T-helper 17 cell (primary cell): ENCODE results near the gene PCDH19. TPM values are rescaled to one million over a fixed set of nuclear protein-coding genes. Genes with fewer than 3 reads are reported as not detected.
A peak's percentile ranks its signal among the peaks of the same experiment; 100 is the strongest.
"Not testable (repeated sequence)": the region's sequence is repeated elsewhere in the genome, so short reads cannot be mapped to it uniquely, and the experiment has no call there.

Experiments
- ATAC-seq: fragments of 150-1000 bp; cut with Tn5 transposase; 2 replicates; pipeline ENCODE4 v1.10.0; 2021; ENCODE audit warnings: mild to moderate bottlenecking, moderate library complexity
- DNase-seq, 3 donors: peaks; one replicate each; pipeline versions ENCODE4 v3.0.0 to v3.0.0-alpha.2; 2020 to 2021
- H3K9me3 ChIP-seq: one replicate; pipeline ENCODE4 v1.7.0; 2013; ENCODE audit warnings: low read length, mild to moderate bottlenecking; ENCODE audit not compliant: control insufficient read depth, poor library complexity, severe bottlenecking
- H3K27ac Mint-ChIP-seq: one replicate; pipeline ENCODE4 v1.8.0; 2022; ENCODE audit warnings: mild to moderate bottlenecking, moderate library complexity, mixed read lengths
- H3K27me3 Mint-ChIP-seq: one replicate; pipeline ENCODE4 v1.8.0; 2022; ENCODE audit warnings: mixed read lengths
- H3K36me3 Mint-ChIP-seq: one replicate; pipeline ENCODE4 v1.8.0; 2022; ENCODE audit warnings: low read depth, mixed read lengths
- H3K4me1 Mint-ChIP-seq: one replicate; pipeline ENCODE4 v1.8.0; 2022; ENCODE audit warnings: mild to moderate bottlenecking, mixed read lengths
- H3K4me3 Mint-ChIP-seq: one replicate; pipeline ENCODE4 v1.8.0; 2022; ENCODE audit warnings: mild to moderate bottlenecking, moderate library complexity, mixed read lengths
- total RNA-seq, 4 donors: library from RNA in 2 of 4; stranded (reverse) in 2 of 4; gene quantifications; one replicate each; pipeline ENCODE4 v1.2.3 and lab custom pipeline; 2022 to 2026

PCDH19 gene
- total RNA-seq (under 1 TPM in 1 of 2 donors, not detected in 1; 0.03 TPM), total RNA-seq (lab: John Stamatoyannopoulos, UW) (0 to 0.08 reads per million in 2 donors)

- H3K27me3 Mint-ChIP-seq, result peaks cover 50% of the 10 kb centered on the region
Measured at GRCh38 chrX:100409610-100410590, at the start of gene PCDH19. Gene PCDH19 (minus strand): TSS chrX:100410273. CDS start chrX:100408597, 1,676 bp downstream.

GRCh38 chrX:100449696-100450608 lies 39.9 kb upstream of the PCDH19 start:
- peaks cover 28% of the 10 kb centered on the region for H3K27me3 Mint-ChIP-seq
- no peak for ATAC-seq

More at GRCh38 chrX:100409610-100410590, at the start of gene PCDH19:
- Mint-ChIP-seq H3K4me1 (peaks cover 6% of the 10 kb centered on the region), H3K36me3 (peaks cover 5% of the 10 kb centered on the region), H3K4me3 (peak within 1 kb of the TSS; percentile 80), H3K27ac (peak within 1 kb of the TSS; percentile 57)
- peak in 1 of 3 donors; percentile 12 for DNase-seq
- peak; percentile 61 for ATAC-seq
- H3K9me3 ChIP-seq, result no peaks in the 10 kb centered on the region

DNA sequence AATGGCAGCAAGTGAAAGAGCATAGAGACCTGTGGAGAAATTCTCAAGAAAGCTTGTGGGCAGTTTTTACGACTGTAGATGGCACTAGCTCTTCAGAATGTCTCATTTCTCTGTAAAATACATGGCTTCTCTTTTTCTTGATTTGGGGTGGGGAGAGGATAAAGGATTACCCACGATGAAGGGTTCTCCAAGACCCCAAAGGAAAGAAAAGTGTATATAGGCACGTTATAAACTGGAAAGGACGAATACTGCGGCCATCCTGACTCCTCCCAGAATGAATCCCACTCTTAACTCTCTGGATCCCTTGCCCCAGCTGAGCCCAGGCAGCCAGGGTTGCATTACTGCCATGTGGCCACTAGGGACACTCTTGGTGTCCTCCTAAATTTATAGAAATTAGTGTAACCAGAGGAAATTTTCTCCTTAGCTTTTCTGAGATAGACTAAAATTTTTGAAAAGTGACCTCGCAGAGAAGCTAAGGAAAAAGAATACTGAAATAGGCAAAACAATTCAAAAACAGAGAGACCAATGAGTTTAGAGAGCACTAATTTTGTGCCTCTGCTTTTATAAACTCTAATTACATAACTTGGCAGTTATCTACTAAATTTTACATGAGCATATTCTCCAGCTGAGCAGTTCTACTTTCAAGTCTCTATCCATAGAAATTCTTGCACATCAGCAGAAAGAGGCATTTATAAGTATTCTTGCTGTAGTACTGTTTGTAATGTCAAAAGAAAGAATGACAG lies 37.8 kb upstream of the PCDH19 start:
- no peaks in the 10 kb centered on the region for H3K9me3 ChIP-seq
- peak in 1 of 3 donors; percentile 3 for DNase-seq
- no peaks in the 10 kb centered on the region for H3K4me1 Mint-ChIP-seq
- no peak overlapping the region for H3K4me3 Mint-ChIP-seq
- H3K36me3 Mint-ChIP-seq, result no peaks in the 10 kb centered on the region
- ATAC-seq, result no peak
- peaks cover 25% of the 10 kb centered on the region for H3K27me3 Mint-ChIP-seq
- no peak overlapping the region for H3K27ac Mint-ChIP-seq

More at GRCh38 chrX:100449696-100450608, 39.9 kb upstream of the PCDH19 start:
- H3K36me3 Mint-ChIP-seq, result no peaks in the 10 kb centered on the region
- H3K4me3 Mint-ChIP-seq, result no peak overlapping the region
- H3K4me1 Mint-ChIP-seq, result no peaks in the 10 kb centered on the region
- H3K27ac Mint-ChIP-seq, result no peak overlapping the region
- H3K9me3 ChIP-seq, result no peaks in the 10 kb centered on the region
- no peak for DNase-seq

GRCh38 chrX:100445593-100445992 lies 35.5 kb upstream of the PCDH19 start:
- Mint-ChIP-seq H3K27ac (no peak overlapping the region), H3K36me3 (no peaks in the 10 kb centered on the region), H3K4me3 (no peak overlapping the region), H3K27me3 (peaks cover 5% of the 10 kb centered on the region), H3K4me1 (no peaks in the 10 kb centered on the region)
- DNase-seq, result no peak
- no peaks in the 10 kb centered on the region for H3K9me3 ChIP-seq
- ATAC-seq, result no peak

- H3K4me1 Mint-ChIP-seq, H3K9me3 ChIP-seq, ATAC-seq, DNase-seq, H3K4me3 Mint-ChIP-seq, H3K27me3 Mint-ChIP-seq, H3K27ac Mint-ChIP-seq, H3K36me3 Mint-ChIP-seq: not testable (repeated sequence)
Measured at GRCh38 chrX:100441321-100441720, 31.2 kb upstream of the PCDH19 start.

DNA sequence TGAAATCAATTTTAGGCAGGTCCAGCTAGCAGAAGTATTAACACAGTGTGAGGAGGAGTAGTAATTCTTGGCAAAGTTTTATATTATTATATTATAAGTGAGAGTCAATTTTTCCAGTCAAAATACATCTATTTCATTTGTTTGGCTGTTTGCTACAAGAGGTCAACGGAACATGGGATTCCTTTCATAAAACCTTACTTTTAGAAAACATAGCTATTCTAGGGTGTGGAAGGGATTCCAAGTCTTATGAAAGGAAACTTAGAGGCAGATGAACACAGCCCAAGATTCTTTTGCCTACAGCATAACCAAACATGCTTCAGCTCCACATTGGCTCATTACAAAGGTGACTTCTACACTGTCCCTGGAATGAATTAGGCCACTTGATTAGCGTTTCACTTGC lies 29.9 kb upstream of the PCDH19 start:
- H3K4me1 Mint-ChIP-seq, result no peaks in the 10 kb centered on the region
- no peaks in the 10 kb centered on the region for H3K9me3 ChIP-seq
- ATAC-seq (no peak), DNase-seq (no peak)
- no peak overlapping the region for H3K4me3 Mint-ChIP-seq
- H3K27ac Mint-ChIP-seq, result no peak overlapping the region
- no peaks in the 10 kb centered on the region for H3K36me3 Mint-ChIP-seq
- peaks cover 6% of the 10 kb centered on the region for H3K27me3 Mint-ChIP-seq

GRCh38 chrX:100435726-100436125 lies 25.7 kb upstream of the PCDH19 start:
- Mint-ChIP-seq H3K4me3 (no peak overlapping the region), H3K36me3 (no peaks in the 10 kb centered on the region), H3K27me3 (peaks cover 6% of the 10 kb centered on the region), H3K4me1 (no peaks in the 10 kb centered on the region), H3K27ac (no peak overlapping the region)
- ATAC-seq, result no peak
- DNase-seq, result no peak
- H3K9me3 ChIP-seq, result no peaks in the 10 kb centered on the region

DNA sequence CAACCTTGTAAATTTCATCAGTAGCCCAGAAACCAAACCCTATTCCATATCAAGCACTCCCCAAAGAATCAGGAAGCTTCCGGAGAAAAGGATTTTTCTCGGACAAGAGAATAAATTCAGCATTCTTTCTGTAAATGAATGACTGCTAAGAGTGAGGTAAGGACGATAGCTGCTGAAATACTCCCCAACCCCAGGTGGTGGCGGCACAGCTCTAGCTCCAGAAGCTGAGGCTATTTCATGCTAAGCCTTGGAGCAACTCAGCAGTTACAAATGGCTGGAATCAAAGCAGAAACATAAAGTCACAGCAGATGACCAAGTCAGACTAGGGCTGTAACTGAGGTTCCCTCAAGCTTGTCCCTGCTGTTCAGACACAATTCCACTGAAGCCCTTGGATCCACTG lies 13.9 kb upstream of the PCDH19 start:
- H3K9me3 ChIP-seq, result no peaks in the 10 kb centered on the region
- no peak overlapping the region for H3K27ac Mint-ChIP-seq
- H3K27me3 Mint-ChIP-seq, result peaks cover 8% of the 10 kb centered on the region
- ATAC-seq, result no peak
- H3K4me1 Mint-ChIP-seq, result no peaks in the 10 kb centered on the region
- no peak for DNase-seq
- no peaks in the 10 kb centered on the region for H3K36me3 Mint-ChIP-seq
- H3K4me3 Mint-ChIP-seq, result no peak overlapping the region

- no peaks in the 10 kb centered on the region for H3K9me3 ChIP-seq
- no peaks in the 10 kb centered on the region for H3K36me3 Mint-ChIP-seq
Measured at GRCh38 chrX:100418556-100418955, 8.5 kb upstream of the PCDH19 start.

GRCh38 chrX:100417681-100418080 lies 7.6 kb upstream of the PCDH19 start:
- ATAC-seq (no peak), DNase-seq (no peak)
- Mint-ChIP-seq H3K36me3 (no peaks in the 10 kb centered on the region), H3K27me3 (peaks cover 29% of the 10 kb centered on the region), H3K4me1 (peaks cover 4% of the 10 kb centered on the region), H3K4me3 (no peak overlapping the region), H3K27ac (no peak overlapping the region)
- no peaks in the 10 kb centered on the region for H3K9me3 ChIP-seq

More at GRCh38 chrX:100418556-100418955, 8.5 kb upstream of the PCDH19 start:
- Mint-ChIP-seq H3K27me3 (peaks cover 23% of the 10 kb centered on the region), H3K27ac (no peak overlapping the region), H3K4me1 (no peaks in the 10 kb centered on the region), H3K4me3 (no peak overlapping the region)
- DNase-seq (no peak), ATAC-seq (no peak)

DNA sequence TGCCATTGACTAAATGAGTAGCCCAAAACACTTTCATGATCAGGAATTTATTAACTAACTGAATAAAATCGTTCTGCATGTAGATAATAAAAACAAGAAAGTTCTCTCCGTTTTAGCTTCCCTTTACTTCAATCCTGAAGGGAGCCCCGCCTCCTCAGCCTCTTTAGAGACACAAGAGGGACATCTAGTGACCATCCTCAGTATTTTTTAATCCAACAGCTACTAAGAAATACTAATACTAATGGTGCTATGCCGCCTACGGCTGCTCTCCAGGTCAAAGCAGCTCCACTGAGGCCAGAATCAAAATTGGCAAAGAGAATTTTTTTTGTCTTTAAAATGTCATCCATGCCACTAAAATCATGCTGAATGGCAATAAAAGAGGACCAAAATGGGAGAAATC lies 3.2 kb upstream of the PCDH19 start:
- H3K4me3 Mint-ChIP-seq, result peak overlapping the region; percentile 75
- DNase-seq, result no peak
- H3K36me3 Mint-ChIP-seq, result no peaks in the 10 kb centered on the region
- H3K27ac Mint-ChIP-seq, result no peak overlapping the region
- H3K4me1 Mint-ChIP-seq, result peaks cover 4% of the 10 kb centered on the region
- ATAC-seq, result peak; percentile 59
- H3K9me3 ChIP-seq, result no peaks in the 10 kb centered on the region
- peaks cover 32% of the 10 kb centered on the region for H3K27me3 Mint-ChIP-seq

DNA sequence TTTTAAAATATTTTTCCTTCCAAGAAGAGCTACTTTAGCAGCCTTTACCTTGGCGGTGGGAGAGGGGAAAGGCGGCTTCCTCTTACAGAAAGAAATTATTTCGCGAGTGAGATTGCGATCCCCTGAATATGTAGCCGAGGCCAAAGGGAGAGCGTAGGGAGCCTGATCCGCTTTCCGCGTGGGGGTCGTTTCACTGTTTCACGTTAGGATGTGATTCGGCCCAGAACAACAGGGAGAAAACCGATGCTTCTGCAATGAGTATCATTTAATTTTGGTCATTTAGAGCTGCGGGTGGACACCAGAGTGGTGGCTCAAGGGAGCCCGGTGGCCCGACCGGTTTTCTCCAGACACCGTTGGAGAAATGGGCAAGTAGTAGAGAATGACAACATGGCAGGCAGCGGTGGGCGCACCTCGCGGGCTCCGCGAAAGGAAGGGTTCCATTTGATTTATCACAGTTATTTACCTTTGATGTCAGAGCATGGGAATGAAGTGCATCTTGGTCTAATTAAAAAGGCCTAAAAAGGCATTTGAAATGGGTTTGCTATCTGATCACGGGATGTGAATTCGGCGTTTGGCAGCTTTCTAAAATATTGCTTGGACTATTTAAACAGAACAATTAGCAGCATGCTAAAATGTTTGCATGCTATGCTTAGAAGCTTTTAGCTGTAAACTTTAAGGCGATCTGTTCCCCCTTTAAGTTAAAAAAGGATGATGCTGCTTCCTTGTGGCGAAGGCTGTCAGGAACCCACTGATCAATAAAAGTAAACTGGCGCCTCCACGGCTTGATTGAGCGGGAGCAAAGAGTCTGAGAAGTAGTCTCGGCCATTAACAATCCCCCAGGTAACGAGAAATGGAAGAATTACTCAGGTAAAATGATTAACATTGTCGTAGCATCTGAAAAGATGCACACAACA lies 2.0 kb upstream of the PCDH19 start:
- ATAC-seq, result no peak
- Mint-ChIP-seq H3K36me3 (no peaks in the 10 kb centered on the region), H3K4me1 (peaks cover 4% of the 10 kb centered on the region), H3K27me3 (peaks cover 34% of the 10 kb centered on the region), H3K4me3 (peak overlapping the region; percentile 28), H3K27ac (no peak overlapping the region)
- H3K9me3 ChIP-seq, result no peaks in the 10 kb centered on the region
- DNase-seq, result no peak
